ENCODE results near the gene SIK3.

GRCh38 chr11:116875194-116875593 is 223.0 kb downstream of the SIK3 start:
- TF ChIP-seq POLR2AphosphoS5 (IDR thresholded peaks at IDR 0.05; ENCODE audit: borderline replicate concordance, low read depth, low read length) (no peak), EZH2 (IDR thresholded peaks at IDR 0.05) (no peak), FOXP2 (optimal IDR thresholded peaks at IDR 0.05; ENCODE audit: control extremely low read depth, extremely low read length, insufficient read depth) (no peak)

Measured in SK-N-MC (cell line).